KMS-11 (cell line): Measurements from ENCODE around the gene STX7.

Experiments
- H2AFZ ChIP-seq: fragments of 200-600 bp; sonication (generic); 2 replicates; pipeline ENCODE4 v1.6.1; 2016; ENCODE audit warnings: antibody characterized with exemption, mixed run types, low read depth
- H3K27ac ChIP-seq: fragments of 200-600 bp; sonication (generic); 2 replicates; pipeline ENCODE4 v1.6.1; 2016; ENCODE audit warnings: mild to moderate bottlenecking, mixed run types
- H3K27me3 ChIP-seq: fragments of 200-600 bp; sonication (generic); 2 replicates; pipeline ENCODE4 v1.6.1; 2017; ENCODE audit warnings: mild to moderate bottlenecking, low read depth, mixed run types, moderate library complexity; ENCODE audit not compliant: insufficient read depth
- H3K36me3 ChIP-seq: fragments of 200-600 bp; sonication (generic); 2 replicates; pipeline ENCODE4 v1.6.1; 2017; ENCODE audit warnings: mild to moderate bottlenecking, mixed run types; ENCODE audit not compliant: insufficient read depth
- H3K4me1 ChIP-seq: fragments of 200-600 bp; sonication (generic); 2 replicates; pipeline ENCODE4 v1.6.1; 2016; ENCODE audit warnings: mild to moderate bottlenecking, low read depth, mixed run types; ENCODE audit not compliant: poor library complexity, severe bottlenecking
- H3K4me2 ChIP-seq: fragments of 200-600 bp; sonication (generic); 2 replicates; pipeline ENCODE4 v1.7.0; 2016; ENCODE audit warnings: mild to moderate bottlenecking, mixed run types
- H3K4me3 ChIP-seq: fragments of 200-600 bp; sonication (generic); IDR thresholded peaks from 2 replicates; pipeline ENCODE4 v1.6.1; 2017; ENCODE audit warnings: low read depth, low read length, mixed read lengths; ENCODE audit not compliant: insufficient read depth
- H3K79me2 ChIP-seq: fragments of 200-600 bp; sonication (generic); 2 replicates; pipeline ENCODE4 v1.6.1; 2016; ENCODE audit warnings: low read depth, mixed run types; ENCODE audit not compliant: insufficient read depth
- H3K9ac ChIP-seq: fragments of 200-600 bp; sonication (generic); 2 replicates; pipeline ENCODE4 v1.6.1; 2016; ENCODE audit warnings: mild to moderate bottlenecking, mixed run types
- H4K20me1 ChIP-seq: fragments of 200-600 bp; sonication (generic); 2 replicates; pipeline ENCODE4 v1.6.1; 2016; ENCODE audit warnings: mild to moderate bottlenecking, mixed run types; ENCODE audit not compliant: insufficient read depth
- TF ChIP-seq, protein P1 (sequence below): fragments of 200-600 bp; sonication (generic); conservative IDR thresholded peaks from 2 replicates; pipeline ENCODE4 v1.6.1; 2017; ENCODE audit warnings: low read depth, mild to moderate bottlenecking, antibody characterized with exemption, low read length, moderate library complexity, mixed read lengths

Gene STX7

DNA sequence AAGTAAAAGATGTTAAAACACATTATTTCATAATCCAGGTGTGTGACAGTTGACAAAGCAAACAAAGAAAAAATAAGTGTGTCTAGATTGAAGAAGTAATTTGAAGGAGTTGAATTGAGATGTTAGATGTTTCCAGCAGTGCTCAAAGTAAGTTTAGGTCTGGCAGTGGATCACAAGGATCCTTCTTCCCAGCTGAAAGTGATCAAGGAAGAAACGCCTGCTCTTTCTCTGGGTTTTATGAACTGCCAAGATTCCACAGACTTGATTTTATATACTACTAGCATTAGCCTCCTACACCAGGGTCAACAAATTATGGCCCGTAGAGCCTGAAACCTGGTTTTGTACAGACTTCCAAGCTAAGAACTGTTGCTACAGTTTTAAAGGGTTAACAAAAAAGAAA is 30.3 kb downstream of the STX7 start:
- Histone ChIP-seq H3K4me2 (no peak overlapping the region), H3K27ac (no peak overlapping the region), H3K36me3 (no peaks in the 10 kb centered on the region), H3K9ac (no peak overlapping the region), H2AFZ (no peak overlapping the region), H3K79me2 (no peaks in the 10 kb centered on the region), H3K4me3 (no peak overlapping the region), H3K4me1 (no peaks in the 10 kb centered on the region), H4K20me1 (no peaks in the 10 kb centered on the region; the same call in 1 of the 2 replicates), H3K27me3 (no peaks in the 10 kb centered on the region)
- TF ChIP-seq, protein P1, sequence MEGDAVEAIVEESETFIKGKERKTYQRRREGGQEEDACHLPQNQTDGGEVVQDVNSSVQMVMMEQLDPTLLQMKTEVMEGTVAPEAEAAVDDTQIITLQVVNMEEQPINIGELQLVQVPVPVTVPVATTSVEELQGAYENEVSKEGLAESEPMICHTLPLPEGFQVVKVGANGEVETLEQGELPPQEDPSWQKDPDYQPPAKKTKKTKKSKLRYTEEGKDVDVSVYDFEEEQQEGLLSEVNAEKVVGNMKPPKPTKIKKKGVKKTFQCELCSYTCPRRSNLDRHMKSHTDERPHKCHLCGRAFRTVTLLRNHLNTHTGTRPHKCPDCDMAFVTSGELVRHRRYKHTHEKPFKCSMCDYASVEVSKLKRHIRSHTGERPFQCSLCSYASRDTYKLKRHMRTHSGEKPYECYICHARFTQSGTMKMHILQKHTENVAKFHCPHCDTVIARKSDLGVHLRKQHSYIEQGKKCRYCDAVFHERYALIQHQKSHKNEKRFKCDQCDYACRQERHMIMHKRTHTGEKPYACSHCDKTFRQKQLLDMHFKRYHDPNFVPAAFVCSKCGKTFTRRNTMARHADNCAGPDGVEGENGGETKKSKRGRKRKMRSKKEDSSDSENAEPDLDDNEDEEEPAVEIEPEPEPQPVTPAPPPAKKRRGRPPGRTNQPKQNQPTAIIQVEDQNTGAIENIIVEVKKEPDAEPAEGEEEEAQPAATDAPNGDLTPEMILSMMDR: no peak

DNA sequence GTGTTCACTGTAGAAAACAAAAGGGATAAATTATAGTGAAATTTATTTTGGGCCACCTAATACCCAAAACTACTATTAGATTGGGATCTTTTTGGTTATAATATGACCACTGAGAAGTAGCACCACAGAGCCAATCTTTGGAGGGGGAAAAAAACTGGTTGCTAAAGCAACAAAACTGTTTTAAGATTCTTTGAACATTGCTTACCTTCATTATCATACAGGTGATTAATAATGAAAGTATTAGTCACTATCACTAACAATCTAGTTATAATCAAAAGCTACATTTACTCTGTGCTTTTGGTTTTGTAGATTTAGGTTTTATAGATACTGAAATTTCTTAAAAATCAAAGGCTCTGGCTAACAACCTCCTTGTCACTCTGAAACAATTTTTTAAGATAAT is 31.7 kb downstream of the STX7 start:
- no peaks in the 10 kb centered on the region for H3K4me1 ChIP-seq

DNA sequence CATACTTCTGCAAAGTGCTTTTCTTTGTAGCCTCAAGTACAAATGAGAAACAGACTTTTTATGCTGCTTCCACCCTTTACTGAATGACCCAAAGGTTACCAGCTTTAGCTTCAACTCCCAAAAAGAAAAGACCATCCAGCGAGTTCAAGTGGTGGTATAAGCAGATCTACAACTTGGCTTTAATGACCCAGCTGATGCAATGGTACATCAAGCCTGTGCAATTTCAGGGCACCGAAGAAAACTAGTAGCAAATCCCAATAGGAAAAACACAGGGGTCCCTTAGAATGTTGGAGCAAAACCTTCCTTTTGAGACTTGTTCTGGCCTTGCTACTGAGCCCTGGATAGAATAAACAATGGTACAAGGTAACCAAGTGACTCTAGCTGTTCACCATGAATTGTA is 33.8 kb downstream of the STX7 start:
- Histone ChIP-seq H3K9ac (no peak overlapping the region), H4K20me1 (no peaks in the 10 kb centered on the region), H3K79me2 (no peaks in the 10 kb centered on the region), H3K4me1 (no peaks in the 10 kb centered on the region), H3K27me3 (no peaks in the 10 kb centered on the region), H3K27ac (no peak overlapping the region), H3K4me3 (no peak overlapping the region), H3K36me3 (no peaks in the 10 kb centered on the region), H3K4me2 (no peak overlapping the region), H2AFZ (no peak overlapping the region)
- TF ChIP-seq, protein P1: no peak

More for the DNA sequence above, 31.7 kb downstream of the STX7 start:
- H3K79me2 ChIP-seq: no peaks in the 10 kb centered on the region
- no peak overlapping the region for H3K9ac ChIP-seq
- H3K4me3 ChIP-seq: no peak overlapping the region
- H2AFZ ChIP-seq: no peak overlapping the region
- no peaks in the 10 kb centered on the region; the same call in 1 of the 2 replicates for H4K20me1 ChIP-seq
- H3K36me3 ChIP-seq: no peaks in the 10 kb centered on the region
- no peak overlapping the region for H3K27ac ChIP-seq
- H3K27me3 ChIP-seq: no peaks in the 10 kb centered on the region
- no peak overlapping the region for H3K4me2 ChIP-seq
- TF ChIP-seq, protein P1: no peak

DNA sequence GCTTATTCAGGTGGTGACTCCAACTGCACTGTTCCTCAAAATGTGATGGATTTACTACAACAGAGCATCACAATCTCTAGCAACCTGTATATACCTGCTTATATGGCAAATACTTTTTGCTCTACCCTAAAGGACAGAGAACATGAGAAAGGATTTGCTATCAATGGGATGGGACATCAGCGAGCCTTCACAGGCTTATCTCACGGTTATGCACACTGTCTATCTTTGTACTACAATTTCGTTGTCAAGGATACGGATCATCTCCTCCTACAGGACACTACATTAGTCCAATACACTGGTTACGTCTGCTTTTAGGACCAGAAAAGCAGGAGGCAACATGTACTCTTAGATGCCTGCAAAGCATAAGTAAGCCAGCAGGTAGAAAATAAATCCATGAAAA is 34.2 kb downstream of the STX7 start:
- H2AFZ ChIP-seq: no peak overlapping the region
- no peaks in the 10 kb centered on the region for H3K36me3 ChIP-seq
- H4K20me1 ChIP-seq: no peaks in the 10 kb centered on the region
- no peaks in the 10 kb centered on the region for H3K4me1 ChIP-seq
- H3K9ac ChIP-seq: no peak overlapping the region
- H3K4me3 ChIP-seq: no peak overlapping the region
- no peaks in the 10 kb centered on the region for H3K27me3 ChIP-seq
- TF ChIP-seq, protein P1: no peak
- H3K27ac ChIP-seq: no peak overlapping the region
- no peaks in the 10 kb centered on the region for H3K79me2 ChIP-seq
- no peak overlapping the region for H3K4me2 ChIP-seq
